GM19455 (cell line): ENCODE data around the gene NEURL2.
"Not testable (repeated sequence)": the region's sequence is repeated elsewhere in the genome, so short reads cannot be mapped to it uniquely, and the experiment has no call there.

Experiments
- ATAC-seq: cut with Tn5 transposase; IDR thresholded peaks from one replicate; pipeline ENCODE4 v1.9.1; 2021; ENCODE audit not compliant: unreplicated experiment

Gene NEURL2

DNA sequence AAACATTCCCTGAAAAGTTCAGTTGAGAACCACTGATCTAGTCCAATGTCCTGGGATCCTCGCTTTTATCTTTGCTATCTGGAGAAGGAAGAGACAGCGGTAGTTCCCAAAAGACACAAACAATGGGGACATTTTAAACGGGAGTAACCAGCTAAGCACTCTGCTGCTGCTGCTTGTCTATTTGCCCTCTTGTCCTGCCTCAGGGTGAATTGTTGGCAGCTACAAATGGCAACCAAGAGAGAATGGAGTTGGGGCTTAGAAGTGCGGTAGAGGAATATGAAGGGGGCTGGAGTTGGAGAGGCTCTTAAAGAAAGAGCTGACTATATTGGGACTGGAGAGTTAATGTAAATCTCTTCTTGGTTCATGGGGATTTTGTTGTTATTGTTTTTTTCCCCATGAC lies 16.4 kb downstream of the NEURL2 start:
- no peak for ATAC-seq

DNA sequence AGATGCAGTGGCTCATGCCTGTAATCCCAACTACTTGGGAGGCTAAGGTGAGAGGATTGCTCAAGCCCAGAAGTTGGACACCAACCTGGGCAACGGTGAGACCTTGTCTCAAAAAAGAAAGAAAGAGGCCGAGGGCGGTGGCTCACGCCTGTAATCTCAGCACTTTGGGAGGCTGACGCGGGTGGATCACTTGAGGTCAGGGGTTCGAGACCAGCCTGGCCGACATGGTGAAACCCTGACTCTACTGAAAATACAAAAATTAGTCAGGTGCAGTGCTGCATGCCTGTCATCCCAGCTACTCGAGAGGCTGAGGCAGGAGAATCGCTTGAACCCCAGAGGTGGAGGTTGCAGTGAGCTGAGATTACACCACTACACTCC lies 16.9 kb downstream of the NEURL2 start:
- ATAC-seq: not testable (repeated sequence)

- ATAC-seq: no peak
Measured at GRCh38 chr20:45873409-45874103, 17.5 kb downstream of the NEURL2 start.

- no peak for ATAC-seq
Measured at GRCh38 chr20:45872626-45873025, 18.4 kb downstream of the NEURL2 start.

DNA sequence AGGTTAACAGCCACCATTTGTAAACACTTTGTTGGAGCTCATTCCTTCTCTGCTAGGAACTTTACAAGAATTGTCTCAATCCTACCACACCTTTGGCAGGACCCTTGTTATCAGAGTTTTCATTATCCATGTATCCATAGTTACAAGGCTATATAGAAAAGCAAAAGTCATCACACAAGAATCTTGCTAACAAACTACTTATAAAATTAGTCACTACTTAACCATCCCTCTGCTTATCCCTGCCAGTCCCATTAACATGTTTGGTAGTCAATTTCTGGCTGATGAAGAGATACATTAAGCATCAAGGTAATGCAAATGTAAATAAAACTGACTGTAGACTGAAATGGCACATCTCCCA lies 23.2 kb downstream of the NEURL2 start:
- ATAC-seq: no peak

DNA sequence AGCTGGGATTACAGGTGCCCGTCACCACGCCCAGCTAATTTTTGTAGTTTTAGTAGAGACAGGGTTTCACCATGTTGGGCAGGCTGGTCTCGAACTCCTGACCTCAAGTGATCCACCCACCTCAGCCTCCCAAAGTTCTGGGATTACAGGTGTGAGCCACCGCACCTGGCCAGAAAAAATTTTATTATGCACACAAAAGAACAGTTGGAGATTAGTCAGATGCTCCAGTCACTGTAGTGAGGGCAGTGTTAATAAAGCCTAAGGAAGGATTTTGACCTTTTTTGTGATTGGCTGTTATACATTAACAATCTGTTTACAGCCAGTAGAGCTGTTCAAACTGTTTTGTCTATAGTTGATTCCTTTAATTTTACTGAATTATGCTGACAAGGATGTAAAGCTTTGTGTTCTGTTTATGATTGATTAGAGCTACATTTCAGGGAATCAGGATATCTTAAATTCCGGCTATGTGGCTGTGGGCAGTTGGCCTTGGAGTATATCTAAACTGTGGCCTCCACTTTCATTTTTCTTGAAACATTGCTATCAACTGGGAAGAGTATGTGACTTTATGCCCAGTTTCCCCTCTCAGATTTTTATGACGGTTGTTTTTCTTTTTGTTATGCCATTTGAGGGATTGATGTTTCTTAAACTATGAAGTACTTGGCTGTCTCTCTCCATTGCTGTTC lies 23.7 kb downstream of the NEURL2 start:
- no peak for ATAC-seq

DNA sequence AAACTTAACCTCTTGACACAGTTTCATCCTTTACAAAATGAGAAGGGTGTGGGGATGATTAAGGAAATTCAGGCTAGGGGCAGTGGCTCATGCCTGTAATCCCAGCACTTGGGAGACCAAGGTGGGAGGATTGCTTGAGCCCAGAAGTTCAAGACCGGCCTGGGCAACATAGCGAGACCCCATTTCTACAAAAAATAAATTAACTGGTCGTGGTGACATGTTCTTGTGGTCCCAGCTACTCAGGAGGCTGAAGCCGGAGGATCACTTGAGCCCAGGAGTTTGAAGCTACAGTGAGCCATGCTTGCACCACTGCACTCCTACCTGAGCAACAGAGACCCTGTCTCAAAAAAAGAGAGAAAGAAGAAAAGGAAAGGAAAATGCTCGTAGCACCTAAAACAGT lies 24.6 kb downstream of the NEURL2 start:
- no peak for ATAC-seq

DNA sequence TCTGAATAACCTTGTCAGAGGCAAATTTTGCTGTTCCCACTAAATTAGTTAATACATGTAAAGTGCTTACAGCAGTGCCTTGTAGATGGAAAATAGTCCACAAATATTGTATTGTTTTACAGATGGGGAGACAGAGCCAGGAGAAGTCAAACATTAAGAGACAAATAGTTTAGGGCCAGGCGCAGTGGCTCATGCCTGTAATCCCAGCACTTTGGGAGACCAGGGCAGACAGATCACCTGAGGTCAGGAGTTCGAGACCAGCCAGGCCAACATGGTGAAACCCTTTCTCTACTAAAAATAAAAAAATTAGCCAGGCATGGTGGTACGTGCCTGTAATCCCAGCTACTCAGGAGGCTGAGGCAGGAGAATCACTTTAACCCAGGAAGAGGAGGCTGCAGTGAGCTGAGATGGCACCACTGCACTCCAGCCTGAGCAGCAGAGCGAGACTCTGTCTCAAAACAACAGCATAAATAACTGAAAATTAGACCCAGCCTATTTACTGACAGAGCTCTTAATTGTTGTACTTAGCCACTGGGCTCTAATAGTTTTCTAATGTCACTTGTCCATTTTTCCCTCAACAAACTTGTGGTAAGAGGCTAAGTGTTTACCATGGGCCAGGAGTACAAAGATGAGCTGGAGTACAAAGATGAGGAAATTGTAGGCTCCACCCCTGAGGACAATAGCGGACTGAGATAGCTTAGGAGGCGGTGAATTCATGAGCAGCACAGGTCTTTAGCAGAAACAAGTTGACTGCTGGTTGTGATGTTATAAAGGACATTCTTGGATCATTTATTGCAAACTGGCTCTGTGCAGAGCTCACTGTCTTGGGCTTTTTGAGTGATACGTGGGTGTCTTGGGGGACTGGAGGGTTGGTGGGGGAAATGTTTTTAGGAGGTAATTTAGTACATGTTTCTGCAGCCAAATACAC lies 27.2 kb downstream of the NEURL2 start:
- ATAC-seq: no peak

DNA sequence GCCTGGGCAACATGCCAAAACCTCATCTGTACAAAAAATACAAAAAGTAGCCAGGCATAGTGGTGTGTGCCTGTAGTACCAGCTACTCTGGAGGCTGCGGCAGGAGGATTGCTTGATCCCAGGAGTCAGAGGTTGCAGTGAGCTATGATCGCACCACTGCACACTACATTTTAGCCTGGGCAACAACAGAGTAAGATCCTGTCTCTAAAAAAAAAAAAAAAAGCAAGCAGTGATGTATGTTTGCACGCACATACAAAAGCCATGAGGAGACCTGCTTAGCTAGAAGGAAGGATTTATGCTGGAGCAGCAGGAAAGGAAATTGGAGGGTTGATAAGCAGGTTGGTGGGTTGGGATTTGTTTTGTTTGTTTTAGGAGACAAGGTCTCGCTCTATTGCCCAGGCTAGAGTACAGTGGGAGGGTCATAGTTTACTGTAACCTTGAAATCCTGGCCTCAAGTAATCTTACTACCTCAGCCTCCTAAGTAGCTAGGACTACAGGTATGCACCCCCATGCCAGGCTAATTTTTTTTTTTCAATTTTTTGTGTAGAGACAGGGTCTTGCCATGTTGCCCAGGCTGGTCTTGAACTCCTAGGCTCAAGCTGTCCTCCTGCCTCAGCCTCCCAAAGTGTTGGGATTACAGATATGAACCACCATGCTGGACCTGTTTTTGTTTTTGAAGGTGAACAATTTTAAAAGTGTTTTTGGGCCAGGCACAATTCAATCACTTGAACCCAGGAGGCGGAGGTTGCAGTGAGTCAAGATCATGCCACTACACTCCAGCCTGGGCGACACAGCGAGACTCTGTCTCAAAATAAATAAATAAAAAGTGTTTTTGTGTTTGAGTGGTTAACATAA lies 29.6 kb downstream of the NEURL2 start:
- no peak for ATAC-seq

DNA sequence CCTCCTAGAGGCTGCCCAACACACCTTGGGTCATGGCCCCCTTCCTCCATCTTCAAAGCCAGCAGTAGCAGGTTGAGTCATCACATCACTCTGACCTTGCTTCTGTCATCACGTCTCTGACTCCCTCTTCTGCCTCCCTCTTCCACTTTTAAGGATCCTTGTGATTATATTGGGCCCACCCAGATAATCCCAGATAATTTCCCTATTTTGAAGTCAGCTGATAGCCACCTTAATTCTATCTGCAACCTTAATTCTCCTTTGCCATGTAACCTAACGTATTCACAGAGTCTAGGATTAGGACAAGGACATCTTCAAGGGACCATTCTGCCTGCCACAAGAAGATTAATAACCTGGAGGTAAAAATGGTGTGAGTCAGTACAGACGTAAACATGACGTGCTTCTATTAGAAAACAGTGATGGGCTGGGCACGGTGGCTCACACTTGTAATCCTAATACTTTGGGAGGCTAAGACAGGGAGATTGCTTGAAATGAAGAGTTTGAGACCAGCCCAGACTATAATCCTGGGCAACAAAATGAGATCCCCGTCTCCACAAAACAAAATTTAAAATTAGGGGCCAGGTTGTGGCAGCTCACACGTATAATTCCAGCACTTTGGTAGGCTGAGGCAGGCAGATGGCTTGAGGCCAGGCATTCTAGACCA lies 30.3 kb downstream of the NEURL2 start:
- ATAC-seq: no peak

- ATAC-seq: no peak
Measured at GRCh38 chr20:45859916-45860315, 31.1 kb downstream of the NEURL2 start.

DNA sequence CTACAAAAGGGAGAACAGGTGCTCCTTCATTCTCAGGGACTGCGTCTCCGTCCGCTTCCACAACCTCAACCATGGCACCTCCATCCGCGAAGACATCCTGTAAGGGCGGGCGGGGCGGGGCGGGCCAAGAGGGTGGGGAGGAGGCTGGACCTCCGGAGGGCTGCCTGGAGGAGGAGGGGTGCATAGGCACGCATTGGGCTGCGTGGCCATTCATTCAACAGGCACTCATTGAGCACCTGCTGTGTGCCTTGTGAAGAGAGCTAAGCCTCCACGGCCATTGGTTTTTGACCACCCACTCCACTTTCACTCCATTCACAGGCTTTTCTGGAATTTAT lies 33.2 kb downstream of the NEURL2 start:
- peak; percentile 31 for ATAC-seq

DNA sequence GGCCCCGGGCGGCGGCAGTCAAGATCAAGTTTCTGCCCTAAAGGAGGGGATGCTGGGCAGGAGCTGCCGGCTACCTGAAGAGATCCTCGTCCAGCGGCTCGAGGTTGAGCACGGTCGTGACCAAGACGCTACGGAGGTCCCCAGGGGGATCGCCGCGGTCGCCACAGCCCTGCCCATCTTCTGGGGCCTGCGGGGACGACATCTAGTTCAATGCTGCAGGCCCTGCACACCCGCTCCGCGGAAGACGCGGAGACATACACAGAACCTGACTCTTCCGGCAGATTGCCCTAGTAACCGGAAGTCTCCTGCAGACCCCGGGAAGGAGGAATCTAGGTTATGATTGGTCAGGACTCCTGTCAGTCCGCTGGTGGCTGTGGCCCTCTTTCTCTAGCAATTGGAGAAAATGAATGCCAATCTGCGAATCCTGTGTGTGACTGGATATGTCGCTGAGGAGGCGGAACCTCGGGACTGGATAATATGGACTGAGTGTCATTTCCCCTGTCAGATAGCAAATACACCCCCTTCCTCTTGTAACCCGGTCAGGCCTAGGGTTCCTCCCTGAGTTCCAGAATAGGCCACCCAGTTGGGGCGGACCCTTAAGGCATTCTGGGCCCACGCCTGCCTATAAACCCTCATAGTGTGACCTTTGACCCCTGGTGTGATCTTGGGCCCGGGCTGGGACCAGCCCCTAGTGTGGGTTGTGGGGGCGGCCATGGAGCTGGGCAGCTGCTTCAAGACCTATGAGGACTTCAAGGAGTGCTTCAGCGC lies 33.7 kb downstream of the NEURL2 start, which contains the start of the genes ACOT8 and ZSWIM3:
TSS of gene ACOT8 (minus strand) at position 279 of the 768 bp plus-strand sequence. CDS start at position 202, 77 bp downstream.
TSS of gene ZSWIM3 (plus strand) at position 501 of the 768 bp plus-strand sequence. CDS start at position 713, 212 bp downstream.
- ATAC-seq: peak; percentile 95

DNA sequence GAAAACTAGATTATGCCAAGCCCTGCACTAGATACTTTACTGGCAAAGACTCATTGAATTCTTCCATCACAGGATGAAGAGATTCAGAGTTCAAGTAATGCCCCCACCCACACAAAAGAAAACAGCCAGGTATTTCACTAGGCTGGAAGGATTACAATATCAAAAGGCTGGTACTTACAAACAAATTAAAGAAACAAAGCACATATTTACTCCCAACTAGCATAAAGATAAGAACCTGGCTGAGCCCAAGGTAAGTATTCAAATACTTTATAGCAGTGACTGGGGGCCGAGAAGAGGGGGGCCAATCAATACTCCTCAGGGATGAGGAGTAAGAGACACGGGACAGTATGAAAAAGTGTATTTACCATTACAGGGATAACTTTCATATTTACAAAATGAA lies 37.5 kb downstream of the NEURL2 start:
- no peak for ATAC-seq

DNA sequence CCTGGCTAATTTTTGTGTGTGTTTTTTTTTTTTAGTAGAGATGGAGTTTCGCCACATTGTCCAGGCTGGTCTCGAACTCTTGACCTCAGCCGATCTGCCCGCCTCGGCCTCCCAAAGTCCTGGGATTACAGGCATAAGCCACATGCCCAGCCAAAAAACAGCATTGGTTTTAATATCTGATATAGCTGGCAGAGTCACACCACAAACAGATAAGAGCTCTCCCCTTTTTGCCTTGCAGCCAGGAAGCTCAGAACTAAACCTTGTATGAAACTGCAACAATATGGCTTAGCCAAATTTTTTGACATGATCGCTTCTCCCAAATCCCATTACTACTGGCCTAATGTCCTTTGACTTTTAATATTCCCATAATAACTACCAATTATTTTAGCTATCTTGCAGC lies 38.7 kb downstream of the NEURL2 start:
- ATAC-seq: no peak

GRCh38 chr20:45851501-45851900 lies 39.5 kb downstream of the NEURL2 start:
- no peak for ATAC-seq

- ATAC-seq: no peak
Measured at GRCh38 chr20:45850926-45851325, 40.1 kb downstream of the NEURL2 start.

- no peak for ATAC-seq
Measured at GRCh38 chr20:45850238-45850637, 40.8 kb downstream of the NEURL2 start.

DNA sequence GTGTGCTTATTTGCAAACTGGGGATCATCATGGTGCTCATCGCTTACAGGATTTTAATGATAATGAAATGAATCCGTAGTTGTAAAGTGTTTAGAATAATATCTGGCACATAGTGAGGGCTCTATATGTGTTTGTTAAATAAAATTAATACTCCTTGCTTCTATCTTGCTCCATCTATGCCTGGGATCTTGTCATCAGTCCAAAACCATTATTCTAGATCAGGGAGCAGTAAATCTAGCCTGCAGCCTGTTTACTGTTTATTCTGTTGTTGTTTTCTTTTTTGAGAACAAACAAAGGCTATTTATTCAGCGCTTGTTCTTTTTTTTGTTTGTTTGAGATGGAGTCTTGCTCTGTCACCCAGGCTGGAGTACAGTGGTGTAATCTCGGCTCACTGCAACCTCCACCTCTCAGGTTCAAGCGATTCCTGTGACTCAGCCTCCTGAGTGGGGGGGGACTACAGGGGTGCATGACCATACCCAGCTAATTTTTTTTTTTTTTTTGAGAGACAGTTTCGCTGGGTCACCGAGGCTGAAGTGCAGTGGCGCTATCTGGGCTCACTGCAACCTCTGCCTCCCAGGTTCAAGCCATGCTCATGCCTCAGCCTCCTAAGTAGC lies 41.9 kb downstream of the NEURL2 start:
- no peak for ATAC-seq
